Measurements from ENCODE around the gene EPB41L4B. TPM values are rescaled to one million over a fixed set of nuclear protein-coding genes. Genes with fewer than 3 reads are reported as not detected.

EPB41L4B gene
- total and polyA plus RNA-seq, 2 of the 4 experiments (the other 2 are of a cell fraction) = 0.36 to 0.54 TPM

DNA sequence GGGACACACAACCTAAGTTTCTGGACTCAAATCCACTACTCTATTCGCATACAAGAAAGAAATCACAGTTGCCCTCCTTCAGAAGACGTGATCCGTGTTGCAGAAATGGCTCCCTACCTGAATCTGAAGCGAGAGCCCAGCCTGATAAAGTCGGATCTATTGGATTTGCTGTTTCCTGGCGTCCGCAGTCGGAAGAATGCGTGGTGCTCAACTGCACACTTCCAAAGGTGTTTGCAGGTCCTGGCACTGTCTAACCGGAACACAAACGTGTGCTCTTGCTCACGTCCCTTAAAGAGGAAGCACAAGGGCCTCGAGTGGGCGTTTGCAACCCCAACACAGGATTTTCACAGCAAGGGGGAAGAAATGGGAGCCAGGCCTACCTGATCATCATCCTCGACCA, 65.5 kb downstream of the EPB41L4B start:
- dilution Hi-C loops (cut with HindIII; ENCODE audit: low sequenced_read_pairs, unreplicated experiment) = no loop called here
- ATAC-seq (ENCODE audit: low read depth) (no peak), DNase-seq (no peak)
- H2BK20ac ChIP-seq (ENCODE audit: low read depth, low read length) = peak overlapping the region; percentile 20; the same call in 1 of the 2 replicates
- 0 out of 3 replicates have a peak overlapping the region, but pooled peaks have one; percentile 1 for H2BK15ac ChIP-seq (ENCODE audit: low read depth, low read length)
- ChIA-PET POLR2A (ENCODE audit: unreplicated experiment) (no interaction called here), CTCF (no interaction called here)
- peaks cover 15% of the 10 kb centered on the region; the same call in 1 of the 2 replicates for H3K9me1 ChIP-seq (ENCODE audit: insufficient read depth, low read length)
- peak overlapping the region; percentile 21; the same call in 1 of the 2 replicates for H2AK5ac ChIP-seq (ENCODE audit: low read depth, low read length)
- no peak overlapping the region for H3K4me3 ChIP-seq (ENCODE audit: insufficient read depth, low read depth, low read length)
- H2AFZ ChIP-seq (replicated peaks; ENCODE audit: low read length, poor library complexity) = no peak overlapping the region
- H3K36me3 ChIP-seq (ENCODE audit: control insufficient read depth, insufficient read depth, low read length) = no peaks in the 10 kb centered on the region
- TF ChIP-seq, protein P1, sequence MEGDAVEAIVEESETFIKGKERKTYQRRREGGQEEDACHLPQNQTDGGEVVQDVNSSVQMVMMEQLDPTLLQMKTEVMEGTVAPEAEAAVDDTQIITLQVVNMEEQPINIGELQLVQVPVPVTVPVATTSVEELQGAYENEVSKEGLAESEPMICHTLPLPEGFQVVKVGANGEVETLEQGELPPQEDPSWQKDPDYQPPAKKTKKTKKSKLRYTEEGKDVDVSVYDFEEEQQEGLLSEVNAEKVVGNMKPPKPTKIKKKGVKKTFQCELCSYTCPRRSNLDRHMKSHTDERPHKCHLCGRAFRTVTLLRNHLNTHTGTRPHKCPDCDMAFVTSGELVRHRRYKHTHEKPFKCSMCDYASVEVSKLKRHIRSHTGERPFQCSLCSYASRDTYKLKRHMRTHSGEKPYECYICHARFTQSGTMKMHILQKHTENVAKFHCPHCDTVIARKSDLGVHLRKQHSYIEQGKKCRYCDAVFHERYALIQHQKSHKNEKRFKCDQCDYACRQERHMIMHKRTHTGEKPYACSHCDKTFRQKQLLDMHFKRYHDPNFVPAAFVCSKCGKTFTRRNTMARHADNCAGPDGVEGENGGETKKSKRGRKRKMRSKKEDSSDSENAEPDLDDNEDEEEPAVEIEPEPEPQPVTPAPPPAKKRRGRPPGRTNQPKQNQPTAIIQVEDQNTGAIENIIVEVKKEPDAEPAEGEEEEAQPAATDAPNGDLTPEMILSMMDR (conservative IDR thresholded peaks at IDR 0.05; ENCODE audit: low read depth, low read length) = no peak
- TF ChIP-seq CHD1 (IDR thresholded peaks at IDR 0.05; ENCODE audit: low read depth, low read length) (no peak), RFX5 (IDR thresholded peaks at IDR 0.05; ENCODE audit: low read depth, low read length) (no peak), POLR2A (IDR thresholded peaks at IDR 0.05; ENCODE audit: low read depth, low read length) (no peak), BHLHE40 (IDR thresholded peaks at IDR 0.05; ENCODE audit: low read depth, low read length) (no peak), RAD21 (IDR thresholded peaks at IDR 0.05; ENCODE audit: low read length) (no peak), FOS (IDR thresholded peaks at IDR 0.05; ENCODE audit: low read depth, low read length) (no peak), MAFK (IDR thresholded peaks at IDR 0.05; ENCODE audit: low read depth, low read length) (no peak), RCOR1 (IDR thresholded peaks at IDR 0.05; ENCODE audit: insufficient replicate concordance, low read length) (no peak), MXI1 (IDR thresholded peaks at IDR 0.05; ENCODE audit: borderline replicate concordance, low read depth, low read length) (no peak)
- TF ChIP-seq, protein P2, sequence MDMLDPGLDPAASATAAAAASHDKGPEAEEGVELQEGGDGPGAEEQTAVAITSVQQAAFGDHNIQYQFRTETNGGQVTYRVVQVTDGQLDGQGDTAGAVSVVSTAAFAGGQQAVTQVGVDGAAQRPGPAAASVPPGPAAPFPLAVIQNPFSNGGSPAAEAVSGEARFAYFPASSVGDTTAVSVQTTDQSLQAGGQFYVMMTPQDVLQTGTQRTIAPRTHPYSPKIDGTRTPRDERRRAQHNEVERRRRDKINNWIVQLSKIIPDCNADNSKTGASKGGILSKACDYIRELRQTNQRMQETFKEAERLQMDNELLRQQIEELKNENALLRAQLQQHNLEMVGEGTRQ (IDR thresholded peaks at IDR 0.05; ENCODE audit: low read depth, low read length) = no peak
- TF ChIP-seq, protein P3, sequence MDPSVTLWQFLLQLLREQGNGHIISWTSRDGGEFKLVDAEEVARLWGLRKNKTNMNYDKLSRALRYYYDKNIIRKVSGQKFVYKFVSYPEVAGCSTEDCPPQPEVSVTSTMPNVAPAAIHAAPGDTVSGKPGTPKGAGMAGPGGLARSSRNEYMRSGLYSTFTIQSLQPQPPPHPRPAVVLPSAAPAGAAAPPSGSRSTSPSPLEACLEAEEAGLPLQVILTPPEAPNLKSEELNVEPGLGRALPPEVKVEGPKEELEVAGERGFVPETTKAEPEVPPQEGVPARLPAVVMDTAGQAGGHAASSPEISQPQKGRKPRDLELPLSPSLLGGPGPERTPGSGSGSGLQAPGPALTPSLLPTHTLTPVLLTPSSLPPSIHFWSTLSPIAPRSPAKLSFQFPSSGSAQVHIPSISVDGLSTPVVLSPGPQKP (IDR thresholded peaks at IDR 0.05; ENCODE audit: borderline replicate concordance, low read depth, low read length) = no peak
- no peak overlapping the region for H3K4me2 ChIP-seq (ENCODE audit: low read depth, low read length)
- no peak overlapping the region for H2BK5ac ChIP-seq (ENCODE audit: low read depth, low read length, poor library complexity, severe bottlenecking)
- no peaks in the 10 kb centered on the region for H4K20me1 ChIP-seq (ENCODE audit: insufficient read depth, low read length)
- H3K27me3 ChIP-seq (ENCODE audit: control insufficient read depth, insufficient read depth, low read length) = peaks cover 4% of the 10 kb centered on the region
- H3K56ac ChIP-seq (ENCODE audit: extremely low read depth, insufficient read depth, low read length) = no peak overlapping the region
- H4K8ac ChIP-seq (ENCODE audit: low read depth in 2 of 2, low read length in 2 of 2) = 0 out of 4 replicates have a peak overlapping the region, but pooled peaks of 1 of the 2 experiments have one; percentile 8
- peak overlapping the region; percentile 39; the same call in 1 of the 2 replicates for H4K91ac ChIP-seq (ENCODE audit: insufficient read depth, low read depth, low read length)
- no peak overlapping the region for H3K23ac ChIP-seq (ENCODE audit: low read depth, low read length)
- H3K4me1 ChIP-seq (ENCODE audit: control insufficient read depth, insufficient read depth, low read length) = peaks cover 24% of the 10 kb centered on the region
- H2AK9ac ChIP-seq (replicated peaks; ENCODE audit: low read depth, low read length, poor library complexity) = no peak overlapping the region
- H2BK120ac ChIP-seq (ENCODE audit: low read depth, low read length) = peak overlapping the region; percentile 60
- no peaks in the 10 kb centered on the region for H3K79me1 ChIP-seq (ENCODE audit: low read depth in 1 of 2, low read length in 2 of 2)
- peak overlapping the region; percentile 23 for H3K18ac ChIP-seq (ENCODE audit: low read depth, low read length)
- no peak overlapping the region for H4K5ac ChIP-seq (ENCODE audit: low read depth, low read length)
- 98% methylated on average over 7 of the region's 15 CpGs; no CpG with 5 or more reads in 1 of the 2 experiments for WGBS, 2 experiments (ENCODE audit: extremely low coverage in 2 of 2, insufficient read length in 1 of 2)
- H3K9ac ChIP-seq (ENCODE audit: low read depth, low read length) = no peak overlapping the region
- no peak overlapping the region for H3K27ac ChIP-seq (ENCODE audit: insufficient read depth, low read length)
- no peak overlapping the region; the same call in 1 of the 2 replicates for H3K14ac ChIP-seq (replicated peaks; ENCODE audit: low read depth, low read length)
- intact Hi-C loops (cut with micrococcal nuclease) = loop anchor here (10.0 kb wide), 1 partner anchor 141 kb away; the partner anchor contains the start of gene TMEM245
- BruUV-seq (replicated peaks) = no TSS peak
- no peaks in the 10 kb centered on the region for H3K9me3 ChIP-seq (ENCODE audit: control insufficient read depth, insufficient read depth, low read length)
- in situ Hi-C loops (cut with MboI; ENCODE audit: low sequenced_read_pairs) = no loop called here
- H3K4ac ChIP-seq (ENCODE audit: low read depth, low read length) = peak overlapping the region; percentile 24; the same call in 1 of the 2 replicates

All from IMR-90 (cell line).